HepG2 (cell line): ENCODE data around the gene HNRNPUL2. TPM values are rescaled to one million over a fixed set of nuclear protein-coding genes. Genes with fewer than 3 reads are reported as not detected.
A peak's percentile ranks its signal among the peaks of the same experiment; 100 is the strongest.

Experiments used
- KAT7 ChIP-seq: IDR thresholded peaks from 2 replicates; pipeline ENCODE4 v1.6.1; 2018; ENCODE audit warnings: borderline replicate concordance, missing compliant biosample characterization
- PITX1 ChIP-seq: sonication (generic); formaldehyde crosslinking; IDR thresholded peaks from 2 replicates; pipeline ENCODE4 v1.5.1; 2020; ENCODE audit warnings: mild to moderate bottlenecking, missing genetic modification reagents
- SP5 ChIP-seq: IDR thresholded peaks from 2 replicates; pipeline ENCODE4 v1.6.1; 2016; ENCODE audit warnings: low read depth, borderline replicate concordance
- TBX2 ChIP-seq: sonication (generic); formaldehyde crosslinking; IDR thresholded peaks from 2 replicates; pipeline ENCODE4 v1.5.0; 2020; ENCODE audit warnings: missing genetic modification reagents, mild to moderate bottlenecking, borderline replicate concordance
- ZBTB38 ChIP-seq: sonication (generic); formaldehyde crosslinking; IDR thresholded peaks from 2 replicates; pipeline ENCODE4 v1.5.1; 2020; ENCODE audit warnings: mild to moderate bottlenecking, missing genetic modification reagents
- ZMYM3 ChIP-seq: sonication (generic); formaldehyde crosslinking; IDR thresholded peaks from 2 replicates; pipeline ENCODE4 v1.5.1; 2020; ENCODE audit warnings: mild to moderate bottlenecking, missing genetic modification reagents
- ZNF260 ChIP-seq: sonication (generic); formaldehyde crosslinking; IDR thresholded peaks from 2 replicates; pipeline ENCODE4 v1.4.0; 2020; ENCODE audit warnings: missing genetic modification reagents, low read depth, mild to moderate bottlenecking, borderline replicate concordance
- ZNF30 ChIP-seq: sonication (generic); formaldehyde crosslinking; IDR thresholded peaks from 2 replicates; pipeline ENCODE4 v1.5.0; 2020; ENCODE audit warnings: mild to moderate bottlenecking, missing genetic modification reagents
- ZNF331 ChIP-seq: sonication (generic); formaldehyde crosslinking; IDR thresholded peaks from 2 replicates; pipeline ENCODE4 v1.4.0; 2020; ENCODE audit warnings: missing genetic modification reagents
- ZNF451 ChIP-seq: sonication (generic); formaldehyde crosslinking; IDR thresholded peaks from 2 replicates; pipeline ENCODE4 v1.5.0; 2020; ENCODE audit warnings: mild to moderate bottlenecking, missing genetic modification reagents
- ZNF605 ChIP-seq: sonication (generic); formaldehyde crosslinking; IDR thresholded peaks from 2 replicates; pipeline ENCODE4 v1.8.0; 2022; ENCODE audit warnings: mild to moderate bottlenecking, missing genetic modification reagents
- ZNF891 ChIP-seq: sonication (generic); formaldehyde crosslinking; IDR thresholded peaks from 2 replicates; pipeline ENCODE4 v1.5.0; 2020; ENCODE audit warnings: mild to moderate bottlenecking, missing genetic modification reagents
- polyA plus RNA-seq, 8 experiments: library from polyadenylated mRNA; depleted of rRNA in 3 of 8; stranded (reverse) in 7 of 8; unstranded in 1 of 8; fragments of >200 nt; fragmentation: Illumina TruSeq in 4 of 8; extraction: Trizol in 4 of 8; gene quantifications; 2 replicates each; pipeline versions ENCODE4 v1.2.1 to v1.2.3, GENCODE V29; 2011 to 2016; ENCODE audit warnings: low read depth in 4 of 8, missing spikeins in 1 of 8, mixed read lengths in 1 of 8; ENCODE audit not compliant: insufficient read depth in 1 of 8
- total RNA-seq, 5 experiments: library from RNA; depleted of rRNA; stranded (reverse); fragments of >200 nt; fragmentation: Illumina TruSeq; extraction: Trizol; gene quantifications; 2 replicates each; pipeline ENCODE4 v1.2.3, GENCODE V29; 2016; ENCODE audit warnings: low read depth in 1 of 5
- TF ChIP-seq, protein P1 (sequence below): IDR thresholded peaks from 2 replicates; pipeline ENCODE4 v1.6.1; 2016; ENCODE audit warnings: missing genetic modification reagents, missing compliant biosample characterization
- TF ChIP-seq, protein P2 (sequence below): sonication (generic); formaldehyde crosslinking; IDR thresholded peaks from 2 replicates; pipeline ENCODE4 v1.4.0; 2020; ENCODE audit warnings: mild to moderate bottlenecking, missing genetic modification reagents, borderline replicate concordance
- TF ChIP-seq, protein P3 (sequence below): sonication (generic); formaldehyde crosslinking; IDR thresholded peaks from 2 replicates; pipeline ENCODE4 v1.4.0; 2020; ENCODE audit warnings: missing genetic modification reagents
- TF ChIP-seq, protein P4 (sequence below): sonication (generic); formaldehyde crosslinking; IDR thresholded peaks from 2 replicates; pipeline ENCODE4 v1.4.0; 2020; ENCODE audit warnings: missing genetic modification reagents, mild to moderate bottlenecking, borderline replicate concordance
- TF ChIP-seq, protein P5 (sequence below): sonication (generic); formaldehyde crosslinking; IDR thresholded peaks from 2 replicates; pipeline ENCODE4 v1.8.0; 2022; ENCODE audit warnings: mild to moderate bottlenecking, missing genetic modification reagents, moderate library complexity

The HNRNPUL2 gene
- total and polyA plus RNA-seq, 2 of the 13 experiments (the other 11 are each of a cell fraction or from before 2014, with no cell fraction given), result 8.4 to 9.6 TPM

DNA sequence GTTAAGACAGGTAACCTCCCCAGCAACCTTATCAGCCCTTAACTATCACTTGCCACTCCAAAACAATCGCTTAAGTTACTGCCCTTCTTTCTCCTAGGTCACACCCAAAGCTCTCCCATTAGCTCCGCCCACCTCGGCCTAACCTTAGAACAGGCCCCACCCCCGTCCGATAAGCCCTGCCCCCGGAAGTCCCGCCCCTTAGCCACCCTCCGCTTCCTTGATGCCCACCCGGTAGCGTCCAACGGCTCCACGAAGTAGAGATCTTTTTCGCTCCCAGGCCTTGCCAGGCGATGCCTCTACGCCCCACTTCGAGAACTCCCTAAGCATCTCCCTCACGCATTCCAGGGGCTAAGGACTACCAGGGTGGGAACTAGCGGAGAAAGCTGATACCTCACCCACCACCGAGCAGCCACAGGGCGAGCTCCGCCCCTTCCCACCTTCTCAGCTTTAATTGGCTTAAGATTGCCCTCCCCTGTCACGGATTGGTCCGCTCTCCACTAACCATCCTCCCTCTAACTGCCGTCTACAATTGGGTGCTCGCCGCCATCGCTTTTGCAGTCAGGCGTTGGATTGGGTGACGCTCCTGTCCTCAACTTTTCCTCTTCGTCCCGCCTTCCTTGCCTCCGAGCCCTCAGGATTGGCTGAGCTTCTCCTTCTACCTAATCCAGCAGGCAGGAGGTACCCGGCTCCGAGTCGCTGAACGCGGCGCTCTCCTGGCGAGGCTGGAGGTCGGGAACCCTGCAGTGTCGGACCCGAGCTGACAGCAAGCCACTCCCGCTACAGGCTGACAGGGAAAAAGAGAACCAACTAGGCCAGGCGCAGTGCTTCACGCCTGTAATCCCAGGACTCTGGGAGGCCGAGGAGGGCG is 26.7 kb upstream of the HNRNPUL2 start, which contains the start of gene ZBTB3 (continued):
- TF ChIP-seq, protein P1, sequence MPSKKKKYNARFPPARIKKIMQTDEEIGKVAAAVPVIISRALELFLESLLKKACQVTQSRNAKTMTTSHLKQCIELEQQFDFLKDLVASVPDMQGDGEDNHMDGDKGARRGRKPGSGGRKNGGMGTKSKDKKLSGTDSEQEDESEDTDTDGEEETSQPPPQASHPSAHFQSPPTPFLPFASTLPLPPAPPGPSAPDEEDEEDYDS (CRISPR knock-in tag), result peak; percentile 83
- no peak; the same call in 1 of the 2 replicates for TF ChIP-seq KAT7 (CRISPR knock-in tag)
- TF ChIP-seq ZNF331 (CRISPR knock-in tag), result 0 out of 2 replicates have a peak, but pooled peaks have one; percentile 18
- TF ChIP-seq, protein P2, sequence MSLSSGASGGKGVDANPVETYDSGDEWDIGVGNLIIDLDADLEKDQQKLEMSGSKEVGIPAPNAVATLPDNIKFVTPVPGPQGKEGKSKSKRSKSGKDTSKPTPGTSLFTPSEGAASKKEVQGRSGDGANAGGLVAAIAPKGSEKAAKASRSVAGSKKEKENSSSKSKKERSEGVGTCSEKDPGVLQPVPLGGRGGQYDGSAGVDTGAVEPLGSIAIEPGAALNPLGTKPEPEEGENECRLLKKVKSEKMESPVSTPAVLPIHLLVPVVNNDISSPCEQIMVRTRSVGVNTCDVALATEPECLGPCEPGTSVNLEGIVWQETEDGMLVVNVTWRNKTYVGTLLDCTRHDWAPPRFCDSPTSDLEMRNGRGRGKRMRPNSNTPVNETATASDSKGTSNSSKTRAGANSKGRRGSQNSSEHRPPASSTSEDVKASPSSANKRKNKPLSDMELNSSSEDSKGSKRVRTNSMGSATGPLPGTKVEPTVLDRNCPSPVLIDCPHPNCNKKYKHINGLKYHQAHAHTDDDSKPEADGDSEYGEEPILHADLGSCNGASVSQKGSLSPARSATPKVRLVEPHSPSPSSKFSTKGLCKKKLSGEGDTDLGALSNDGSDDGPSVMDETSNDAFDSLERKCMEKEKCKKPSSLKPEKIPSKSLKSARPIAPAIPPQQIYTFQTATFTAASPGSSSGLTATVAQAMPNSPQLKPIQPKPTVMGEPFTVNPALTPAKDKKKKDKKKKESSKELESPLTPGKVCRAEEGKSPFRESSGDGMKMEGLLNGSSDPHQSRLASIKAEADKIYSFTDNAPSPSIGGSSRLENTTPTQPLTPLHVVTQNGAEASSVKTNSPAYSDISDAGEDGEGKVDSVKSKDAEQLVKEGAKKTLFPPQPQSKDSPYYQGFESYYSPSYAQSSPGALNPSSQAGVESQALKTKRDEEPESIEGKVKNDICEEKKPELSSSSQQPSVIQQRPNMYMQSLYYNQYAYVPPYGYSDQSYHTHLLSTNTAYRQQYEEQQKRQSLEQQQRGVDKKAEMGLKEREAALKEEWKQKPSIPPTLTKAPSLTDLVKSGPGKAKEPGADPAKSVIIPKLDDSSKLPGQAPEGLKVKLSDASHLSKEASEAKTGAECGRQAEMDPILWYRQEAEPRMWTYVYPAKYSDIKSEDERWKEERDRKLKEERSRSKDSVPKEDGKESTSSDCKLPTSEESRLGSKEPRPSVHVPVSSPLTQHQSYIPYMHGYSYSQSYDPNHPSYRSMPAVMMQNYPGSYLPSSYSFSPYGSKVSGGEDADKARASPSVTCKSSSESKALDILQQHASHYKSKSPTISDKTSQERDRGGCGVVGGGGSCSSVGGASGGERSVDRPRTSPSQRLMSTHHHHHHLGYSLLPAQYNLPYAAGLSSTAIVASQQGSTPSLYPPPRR, result no peak
- TF ChIP-seq ZMYM3 (CRISPR knock-in tag), result peak; percentile 74; the same call in 1 of the 2 replicates
- TF ChIP-seq PITX1 (CRISPR knock-in tag), result peak; percentile 54; the same call in 1 of the 2 replicates
- TF ChIP-seq, protein P3, sequence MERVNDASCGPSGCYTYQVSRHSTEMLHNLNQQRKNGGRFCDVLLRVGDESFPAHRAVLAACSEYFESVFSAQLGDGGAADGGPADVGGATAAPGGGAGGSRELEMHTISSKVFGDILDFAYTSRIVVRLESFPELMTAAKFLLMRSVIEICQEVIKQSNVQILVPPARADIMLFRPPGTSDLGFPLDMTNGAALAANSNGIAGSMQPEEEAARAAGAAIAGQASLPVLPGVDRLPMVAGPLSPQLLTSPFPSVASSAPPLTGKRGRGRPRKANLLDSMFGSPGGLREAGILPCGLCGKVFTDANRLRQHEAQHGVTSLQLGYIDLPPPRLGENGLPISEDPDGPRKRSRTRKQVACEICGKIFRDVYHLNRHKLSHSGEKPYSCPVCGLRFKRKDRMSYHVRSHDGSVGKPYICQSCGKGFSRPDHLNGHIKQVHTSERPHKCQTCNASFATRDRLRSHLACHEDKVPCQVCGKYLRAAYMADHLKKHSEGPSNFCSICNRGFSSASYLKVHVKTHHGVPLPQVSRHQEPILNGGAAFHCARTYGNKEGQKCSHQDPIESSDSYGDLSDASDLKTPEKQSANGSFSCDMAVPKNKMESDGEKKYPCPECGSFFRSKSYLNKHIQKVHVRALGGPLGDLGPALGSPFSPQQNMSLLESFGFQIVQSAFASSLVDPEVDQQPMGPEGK (CRISPR knock-in tag), result no peak
- peak; percentile 71; the same call in 1 of the 2 replicates for TF ChIP-seq SP5 (CRISPR knock-in tag)
- no peak for TF ChIP-seq ZBTB38 (CRISPR knock-in tag)
- TF ChIP-seq, protein P4, sequence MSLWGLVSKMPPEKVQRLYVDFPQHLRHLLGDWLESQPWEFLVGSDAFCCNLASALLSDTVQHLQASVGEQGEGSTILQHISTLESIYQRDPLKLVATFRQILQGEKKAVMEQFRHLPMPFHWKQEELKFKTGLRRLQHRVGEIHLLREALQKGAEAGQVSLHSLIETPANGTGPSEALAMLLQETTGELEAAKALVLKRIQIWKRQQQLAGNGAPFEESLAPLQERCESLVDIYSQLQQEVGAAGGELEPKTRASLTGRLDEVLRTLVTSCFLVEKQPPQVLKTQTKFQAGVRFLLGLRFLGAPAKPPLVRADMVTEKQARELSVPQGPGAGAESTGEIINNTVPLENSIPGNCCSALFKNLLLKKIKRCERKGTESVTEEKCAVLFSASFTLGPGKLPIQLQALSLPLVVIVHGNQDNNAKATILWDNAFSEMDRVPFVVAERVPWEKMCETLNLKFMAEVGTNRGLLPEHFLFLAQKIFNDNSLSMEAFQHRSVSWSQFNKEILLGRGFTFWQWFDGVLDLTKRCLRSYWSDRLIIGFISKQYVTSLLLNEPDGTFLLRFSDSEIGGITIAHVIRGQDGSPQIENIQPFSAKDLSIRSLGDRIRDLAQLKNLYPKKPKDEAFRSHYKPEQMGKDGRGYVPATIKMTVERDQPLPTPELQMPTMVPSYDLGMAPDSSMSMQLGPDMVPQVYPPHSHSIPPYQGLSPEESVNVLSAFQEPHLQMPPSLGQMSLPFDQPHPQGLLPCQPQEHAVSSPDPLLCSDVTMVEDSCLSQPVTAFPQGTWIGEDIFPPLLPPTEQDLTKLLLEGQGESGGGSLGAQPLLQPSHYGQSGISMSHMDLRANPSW (CRISPR knock-in tag), result no peak; the same call in 1 of the 2 replicates
- 0 out of 2 replicates have a peak, but pooled peaks have one; percentile 41 for TF ChIP-seq ZNF605 (CRISPR knock-in tag)
- peak; percentile 37; the same call in 1 of the 2 replicates for TF ChIP-seq TBX2 (CRISPR knock-in tag)
- TF ChIP-seq ZNF30 (CRISPR knock-in tag), result no peak
- 0 out of 2 replicates have a peak, but pooled peaks have one; percentile 39 for TF ChIP-seq ZNF451 (CRISPR knock-in tag)
- 0 out of 2 replicates have a peak, but pooled peaks have one; percentile 8 for TF ChIP-seq ZNF891
- TF ChIP-seq, protein P5, sequence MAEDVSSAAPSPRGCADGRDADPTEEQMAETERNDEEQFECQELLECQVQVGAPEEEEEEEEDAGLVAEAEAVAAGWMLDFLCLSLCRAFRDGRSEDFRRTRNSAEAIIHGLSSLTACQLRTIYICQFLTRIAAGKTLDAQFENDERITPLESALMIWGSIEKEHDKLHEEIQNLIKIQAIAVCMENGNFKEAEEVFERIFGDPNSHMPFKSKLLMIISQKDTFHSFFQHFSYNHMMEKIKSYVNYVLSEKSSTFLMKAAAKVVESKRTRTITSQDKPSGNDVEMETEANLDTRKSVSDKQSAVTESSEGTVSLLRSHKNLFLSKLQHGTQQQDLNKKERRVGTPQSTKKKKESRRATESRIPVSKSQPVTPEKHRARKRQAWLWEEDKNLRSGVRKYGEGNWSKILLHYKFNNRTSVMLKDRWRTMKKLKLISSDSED (CRISPR knock-in tag), result no peak
- no peak for TF ChIP-seq ZNF260
